GM12801 (cell line): ENCODE measurements around the gene RRAS2.

Experiments
- CTCF ChIP-seq: IDR thresholded peaks from one replicate; pipeline ENCODE4 v1.5.1; 2011; ENCODE audit warnings: control low read depth; ENCODE audit not compliant: insufficient read length; ENCODE audit errors: extremely low read depth

Gene RRAS2

GRCh38 chr11:14376920-14377319 lies 17.9 kb upstream of the RRAS2 start:
- TF ChIP-seq CTCF: no peak

GRCh38 chr11:14374922-14375830 lies 16.2 kb upstream of the RRAS2 start:
- TF ChIP-seq CTCF: no peak

GRCh38 chr11:14373941-14374646 lies 15.1 kb upstream of the RRAS2 start:
- TF ChIP-seq CTCF: no peak

GRCh38 chr11:14372011-14372410 lies 13.0 kb upstream of the RRAS2 start:
- no peak for TF ChIP-seq CTCF

GRCh38 chr11:14371249-14371648 lies 12.3 kb upstream of the RRAS2 start:
- no peak for TF ChIP-seq CTCF

- no peak for TF ChIP-seq CTCF
Observed at GRCh38 chr11:14370496-14370895, 11.5 kb upstream of the RRAS2 start.

- TF ChIP-seq CTCF: no peak
Observed at GRCh38 chr11:14369598-14369997, 10.6 kb upstream of the RRAS2 start.
